SK-N-SH treated with all-trans-retinoic acid at 6 μM for 48 hours (cell line): ENCODE measurements around the gene EHBP1.

Experiments used
- ATAC-seq: fragments of 200-7000 bp; cut with Tn5 transposase; 3 replicates; pipeline ENCODE4 v1.9.1; 2020; ENCODE audit warnings: mild to moderate bottlenecking, moderate library complexity
- ARNTL ChIP-seq: fragments of 450-650 bp; formaldehyde crosslinking; IDR thresholded peaks from 2 replicates; pipeline ENCODE4 v1.5.0; 2020; ENCODE audit warnings: low read depth, mild to moderate bottlenecking, moderate library complexity, borderline replicate concordance
- BACH2 ChIP-seq: fragments of 250-450 bp; sonication (Bioruptor Pico); IDR thresholded peaks from 2 replicates; pipeline ENCODE4 v1.9.0; 2021; ENCODE audit warnings: mild to moderate bottlenecking, borderline replicate concordance
- CSDC2 ChIP-seq: fragments of 250-450 bp; sonication (Bioruptor Pico); IDR thresholded peaks from 2 replicates; pipeline ENCODE4 v1.5.0; 2020; ENCODE audit warnings: mild to moderate bottlenecking, moderate library complexity
- ESRRG ChIP-seq: fragments of 250-450 bp; sonication (Bioruptor Pico); IDR thresholded peaks from 2 replicates; pipeline ENCODE4 v1.6.1; 2021; ENCODE audit warnings: mild to moderate bottlenecking
- GLIS3 ChIP-seq: fragments of 250-450 bp; sonication (Bioruptor Pico); IDR thresholded peaks from 2 replicates; pipeline ENCODE4 v1.5.0; 2020; ENCODE audit warnings: mild to moderate bottlenecking, moderate library complexity
- ISL1 ChIP-seq: fragments of 250-450 bp; sonication (Bioruptor Pico); IDR thresholded peaks from 2 replicates; pipeline ENCODE4 v2.1.2; 2022; ENCODE audit warnings: mild to moderate bottlenecking, moderate library complexity
- OSR1 ChIP-seq: fragments of 250-450 bp; sonication (Bioruptor Pico); IDR thresholded peaks from 2 replicates; pipeline ENCODE4 v1.8.0; 2022; ENCODE audit warnings: moderate library complexity, mild to moderate bottlenecking, inconsistent platforms
- PPARA ChIP-seq: fragments of 250-450 bp; sonication (Bioruptor Pico); IDR thresholded peaks from 2 replicates; pipeline ENCODE4 v1.5.0; 2020; ENCODE audit warnings: mild to moderate bottlenecking, borderline replicate concordance
- RARB ChIP-seq: fragments of 250-450 bp; sonication (Bioruptor Pico); IDR thresholded peaks from 2 replicates; pipeline ENCODE4 v1.8.0; 2021; ENCODE audit warnings: mild to moderate bottlenecking, moderate library complexity
- TCF4 ChIP-seq: fragments of 250-450 bp; sonication (Bioruptor Pico); IDR thresholded peaks from 2 replicates; pipeline ENCODE4 v1.8.0; 2021; ENCODE audit warnings: mild to moderate bottlenecking, moderate library complexity, borderline replicate concordance
- TOX ChIP-seq: fragments of 250-450 bp; sonication (Bioruptor Pico); IDR thresholded peaks from 2 replicates; pipeline ENCODE4 v1.8.0; 2021; ENCODE audit warnings: mild to moderate bottlenecking, moderate library complexity, borderline replicate concordance
- ZC3H10 ChIP-seq: fragments of 250-450 bp; sonication (Bioruptor Pico); IDR thresholded peaks from 2 replicates; pipeline ENCODE4 v1.5.1; 2021; ENCODE audit warnings: mild to moderate bottlenecking, moderate library complexity
- ZFP3 ChIP-seq: fragments of 250-450 bp; sonication (Bioruptor Pico); IDR thresholded peaks from 2 replicates; pipeline ENCODE4 v1.5.0; 2020; ENCODE audit warnings: mild to moderate bottlenecking, moderate library complexity
- ZFP30 ChIP-seq: fragments of 450-650 bp; formaldehyde crosslinking; IDR thresholded peaks from 2 replicates; pipeline ENCODE4 v1.5.0; 2022; ENCODE audit warnings: mild to moderate bottlenecking, moderate library complexity
- ZNF565 ChIP-seq: fragments of 450-650 bp; formaldehyde crosslinking; conservative IDR thresholded peaks from 2 replicates; pipeline ENCODE4 v1.5.0; 2020; ENCODE audit warnings: low read depth, mild to moderate bottlenecking, moderate library complexity
- ZNF70 ChIP-seq: fragments of 450-650 bp; formaldehyde crosslinking; IDR thresholded peaks from 2 replicates; pipeline ENCODE4 v1.5.0; 2020; ENCODE audit warnings: mild to moderate bottlenecking, moderate library complexity
- ZNF8 ChIP-seq: fragments of 450-650 bp; formaldehyde crosslinking; IDR thresholded peaks from 2 replicates; pipeline ENCODE4 v1.5.0; 2020; ENCODE audit warnings: mild to moderate bottlenecking, moderate library complexity
- TF ChIP-seq, protein P1 (sequence below): fragments of 250-450 bp; sonication (Bioruptor Pico); IDR thresholded peaks from 2 replicates; pipeline ENCODE4 v1.8.0; 2021; ENCODE audit warnings: low read depth, mild to moderate bottlenecking, moderate library complexity, borderline replicate concordance
- TF ChIP-seq, protein P2 (sequence below): fragments of 250-450 bp; sonication (Bioruptor Pico); IDR thresholded peaks from 2 replicates; pipeline ENCODE4 v1.5.1; 2021; ENCODE audit warnings: mild to moderate bottlenecking, moderate library complexity
- TF ChIP-seq, protein P3 (sequence below): fragments of 250-450 bp; sonication (Bioruptor Pico); IDR thresholded peaks from 2 replicates; pipeline ENCODE4 v1.5.1; 2020; ENCODE audit warnings: low read depth, mild to moderate bottlenecking, moderate library complexity
- TF ChIP-seq, protein P4 (sequence below): fragments of 250-450 bp; sonication (Bioruptor Pico); IDR thresholded peaks from 2 replicates; pipeline ENCODE4 v1.5.0; 2020; ENCODE audit warnings: mild to moderate bottlenecking, moderate library complexity
- TF ChIP-seq, protein P5 (sequence below): fragments of 250-450 bp; sonication (Bioruptor Pico); IDR thresholded peaks from 2 replicates; pipeline ENCODE4 v1.8.0; 2020; ENCODE audit warnings: mild to moderate bottlenecking, moderate library complexity, borderline replicate concordance

Gene EHBP1

DNA sequence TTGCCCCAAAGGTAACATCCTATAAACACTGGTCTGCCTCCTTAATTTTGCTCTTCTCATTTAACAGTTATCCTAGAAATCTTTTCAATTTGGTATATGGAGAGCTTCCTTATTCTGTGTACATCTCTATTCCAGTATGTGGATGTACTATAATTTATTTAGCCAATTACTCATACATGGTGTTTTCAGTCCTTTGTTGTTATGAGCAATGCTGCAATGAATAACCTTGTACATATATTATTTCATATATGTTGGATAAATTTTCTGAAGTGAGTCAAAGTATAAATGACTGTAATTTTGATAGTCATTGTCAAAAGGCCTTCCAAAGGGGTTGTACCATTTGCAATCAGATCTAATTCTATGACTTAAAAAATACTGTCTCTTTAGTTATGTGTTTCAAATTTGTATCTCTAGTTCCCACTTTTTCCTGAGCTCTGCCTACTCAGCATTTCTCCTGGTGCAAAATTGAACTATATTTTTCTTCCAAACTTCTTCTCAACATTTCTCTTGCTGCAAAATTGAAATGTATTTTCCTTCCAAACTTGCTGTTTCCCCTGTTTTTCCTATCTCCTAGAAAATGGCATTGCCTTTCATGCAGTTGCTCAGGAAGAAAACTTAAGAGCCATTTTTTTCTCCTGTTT is 191.8 kb downstream of the EHBP1 start:
- TF ChIP-seq ARNTL (CRISPR knock-in tag) (no peak), ESRRG (CRISPR knock-in tag) (no peak), CSDC2 (no peak), ZNF8 (no peak), GLIS3 (CRISPR knock-in tag) (no peak), ISL1 (no peak), RARB (no peak), ZNF565 (no peak), ZFP30 (CRISPR knock-in tag) (no peak), ZNF70 (no peak), PPARA (CRISPR knock-in tag) (no peak), ZFP3 (CRISPR knock-in tag) (no peak), TOX (no peak), OSR1 (CRISPR knock-in tag) (no peak), TCF4 (CRISPR knock-in tag) (no peak)
- TF ChIP-seq, protein P1, sequence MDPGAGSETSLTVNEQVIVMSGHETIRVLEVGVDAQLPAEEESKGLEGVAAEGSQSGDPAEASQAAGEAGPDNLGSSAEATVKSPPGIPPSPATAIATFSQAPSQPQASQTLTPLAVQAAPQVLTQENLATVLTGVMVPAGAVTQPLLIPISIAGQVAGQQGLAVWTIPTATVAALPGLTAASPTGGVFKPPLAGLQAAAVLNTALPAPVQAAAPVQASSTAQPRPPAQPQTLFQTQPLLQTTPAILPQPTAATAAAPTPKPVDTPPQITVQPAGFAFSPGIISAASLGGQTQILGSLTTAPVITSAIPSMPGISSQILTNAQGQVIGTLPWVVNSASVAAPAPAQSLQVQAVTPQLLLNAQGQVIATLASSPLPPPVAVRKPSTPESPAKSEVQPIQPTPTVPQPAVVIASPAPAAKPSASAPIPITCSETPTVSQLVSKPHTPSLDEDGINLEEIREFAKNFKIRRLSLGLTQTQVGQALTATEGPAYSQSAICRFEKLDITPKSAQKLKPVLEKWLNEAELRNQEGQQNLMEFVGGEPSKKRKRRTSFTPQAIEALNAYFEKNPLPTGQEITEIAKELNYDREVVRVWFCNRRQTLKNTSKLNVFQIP (CRISPR knock-in tag) = no peak
- TF ChIP-seq, protein P2, sequence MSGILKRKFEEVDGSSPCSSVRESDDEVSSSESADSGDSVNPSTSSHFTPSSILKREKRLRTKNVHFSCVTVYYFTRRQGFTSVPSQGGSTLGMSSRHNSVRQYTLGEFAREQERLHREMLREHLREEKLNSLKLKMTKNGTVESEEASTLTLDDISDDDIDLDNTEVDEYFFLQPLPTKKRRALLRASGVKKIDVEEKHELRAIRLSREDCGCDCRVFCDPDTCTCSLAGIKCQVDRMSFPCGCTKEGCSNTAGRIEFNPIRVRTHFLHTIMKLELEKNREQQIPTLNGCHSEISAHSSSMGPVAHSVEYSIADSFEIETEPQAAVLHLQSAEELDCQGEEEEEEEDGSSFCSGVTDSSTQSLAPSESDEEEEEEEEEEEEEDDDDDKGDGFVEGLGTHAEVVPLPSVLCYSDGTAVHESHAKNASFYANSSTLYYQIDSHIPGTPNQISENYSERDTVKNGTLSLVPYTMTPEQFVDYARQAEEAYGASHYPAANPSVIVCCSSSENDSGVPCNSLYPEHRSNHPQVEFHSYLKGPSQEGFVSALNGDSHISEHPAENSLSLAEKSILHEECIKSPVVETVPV (CRISPR knock-in tag) = no peak
- TF ChIP-seq, protein P3, sequence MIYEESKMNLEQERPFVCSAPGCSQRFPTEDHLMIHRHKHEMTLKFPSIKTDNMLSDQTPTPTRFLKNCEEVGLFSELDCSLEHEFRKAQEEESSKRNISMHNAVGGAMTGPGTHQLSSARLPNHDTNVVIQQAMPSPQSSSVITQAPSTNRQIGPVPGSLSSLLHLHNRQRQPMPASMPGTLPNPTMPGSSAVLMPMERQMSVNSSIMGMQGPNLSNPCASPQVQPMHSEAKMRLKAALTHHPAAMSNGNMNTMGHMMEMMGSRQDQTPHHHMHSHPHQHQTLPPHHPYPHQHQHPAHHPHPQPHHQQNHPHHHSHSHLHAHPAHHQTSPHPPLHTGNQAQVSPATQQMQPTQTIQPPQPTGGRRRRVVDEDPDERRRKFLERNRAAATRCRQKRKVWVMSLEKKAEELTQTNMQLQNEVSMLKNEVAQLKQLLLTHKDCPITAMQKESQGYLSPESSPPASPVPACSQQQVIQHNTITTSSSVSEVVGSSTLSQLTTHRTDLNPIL = no peak
- TF ChIP-seq, protein P4, sequence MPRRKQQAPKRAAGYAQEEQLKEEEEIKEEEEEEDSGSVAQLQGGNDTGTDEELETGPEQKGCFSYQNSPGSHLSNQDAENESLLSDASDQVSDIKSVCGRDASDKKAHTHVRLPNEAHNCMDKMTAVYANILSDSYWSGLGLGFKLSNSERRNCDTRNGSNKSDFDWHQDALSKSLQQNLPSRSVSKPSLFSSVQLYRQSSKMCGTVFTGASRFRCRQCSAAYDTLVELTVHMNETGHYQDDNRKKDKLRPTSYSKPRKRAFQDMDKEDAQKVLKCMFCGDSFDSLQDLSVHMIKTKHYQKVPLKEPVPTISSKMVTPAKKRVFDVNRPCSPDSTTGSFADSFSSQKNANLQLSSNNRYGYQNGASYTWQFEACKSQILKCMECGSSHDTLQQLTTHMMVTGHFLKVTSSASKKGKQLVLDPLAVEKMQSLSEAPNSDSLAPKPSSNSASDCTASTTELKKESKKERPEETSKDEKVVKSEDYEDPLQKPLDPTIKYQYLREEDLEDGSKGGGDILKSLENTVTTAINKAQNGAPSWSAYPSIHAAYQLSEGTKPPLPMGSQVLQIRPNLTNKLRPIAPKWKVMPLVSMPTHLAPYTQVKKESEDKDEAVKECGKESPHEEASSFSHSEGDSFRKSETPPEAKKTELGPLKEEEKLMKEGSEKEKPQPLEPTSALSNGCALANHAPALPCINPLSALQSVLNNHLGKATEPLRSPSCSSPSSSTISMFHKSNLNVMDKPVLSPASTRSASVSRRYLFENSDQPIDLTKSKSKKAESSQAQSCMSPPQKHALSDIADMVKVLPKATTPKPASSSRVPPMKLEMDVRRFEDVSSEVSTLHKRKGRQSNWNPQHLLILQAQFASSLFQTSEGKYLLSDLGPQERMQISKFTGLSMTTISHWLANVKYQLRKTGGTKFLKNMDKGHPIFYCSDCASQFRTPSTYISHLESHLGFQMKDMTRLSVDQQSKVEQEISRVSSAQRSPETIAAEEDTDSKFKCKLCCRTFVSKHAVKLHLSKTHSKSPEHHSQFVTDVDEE = no peak

DNA sequence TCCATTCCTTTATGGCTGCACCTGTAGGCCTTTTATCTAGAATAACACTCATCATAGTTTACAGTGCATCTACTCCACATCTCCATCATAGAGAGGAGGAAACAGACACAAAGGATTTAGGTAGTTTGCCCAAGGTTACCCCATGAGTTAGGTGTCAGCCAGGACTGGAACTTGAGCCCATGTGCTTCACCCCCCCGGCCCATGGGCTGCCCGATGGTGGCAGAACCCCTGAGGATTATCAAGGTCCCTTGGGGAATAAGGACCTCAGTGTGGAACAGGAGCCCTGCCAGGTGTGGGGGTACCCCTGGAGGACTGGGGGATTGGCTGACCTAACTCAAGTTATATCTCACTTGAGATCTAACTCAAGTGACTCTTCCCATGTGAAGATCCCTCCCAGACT is 198.8 kb downstream of the EHBP1 start:
- no peak for TF ChIP-seq ZC3H10 (CRISPR knock-in tag)
- TF ChIP-seq, protein P2 (CRISPR knock-in tag) = no peak
- no peak for TF ChIP-seq ESRRG (CRISPR knock-in tag)
- no peak for TF ChIP-seq ZNF8
- TF ChIP-seq, protein P5, sequence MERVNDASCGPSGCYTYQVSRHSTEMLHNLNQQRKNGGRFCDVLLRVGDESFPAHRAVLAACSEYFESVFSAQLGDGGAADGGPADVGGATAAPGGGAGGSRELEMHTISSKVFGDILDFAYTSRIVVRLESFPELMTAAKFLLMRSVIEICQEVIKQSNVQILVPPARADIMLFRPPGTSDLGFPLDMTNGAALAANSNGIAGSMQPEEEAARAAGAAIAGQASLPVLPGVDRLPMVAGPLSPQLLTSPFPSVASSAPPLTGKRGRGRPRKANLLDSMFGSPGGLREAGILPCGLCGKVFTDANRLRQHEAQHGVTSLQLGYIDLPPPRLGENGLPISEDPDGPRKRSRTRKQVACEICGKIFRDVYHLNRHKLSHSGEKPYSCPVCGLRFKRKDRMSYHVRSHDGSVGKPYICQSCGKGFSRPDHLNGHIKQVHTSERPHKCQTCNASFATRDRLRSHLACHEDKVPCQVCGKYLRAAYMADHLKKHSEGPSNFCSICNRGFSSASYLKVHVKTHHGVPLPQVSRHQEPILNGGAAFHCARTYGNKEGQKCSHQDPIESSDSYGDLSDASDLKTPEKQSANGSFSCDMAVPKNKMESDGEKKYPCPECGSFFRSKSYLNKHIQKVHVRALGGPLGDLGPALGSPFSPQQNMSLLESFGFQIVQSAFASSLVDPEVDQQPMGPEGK (CRISPR knock-in tag) = no peak
- no peak for TF ChIP-seq TOX
- no peak for TF ChIP-seq ARNTL (CRISPR knock-in tag)
- TF ChIP-seq ZNF70 = no peak
- no peak for TF ChIP-seq BACH2 (CRISPR knock-in tag)
- no peak for TF ChIP-seq OSR1 (CRISPR knock-in tag)
- no peak for TF ChIP-seq RARB
- no peak for TF ChIP-seq CSDC2
- TF ChIP-seq ISL1 = no peak
- no peak for TF ChIP-seq ZNF565
- no peak for TF ChIP-seq TCF4 (CRISPR knock-in tag)
- TF ChIP-seq, protein P1 (CRISPR knock-in tag) = no peak
- no peak for TF ChIP-seq PPARA (CRISPR knock-in tag)
- TF ChIP-seq, all 23 proteins: peak for 0
- no peak for ATAC-seq

More for the DNA sequence above, 191.8 kb downstream of the EHBP1 start:
- no peak for ATAC-seq
